HG03060 (cell line): ENCODE measurements around the gene NR3C1.

Experiments
- ATAC-seq: cut with Tn5 transposase; IDR thresholded peaks from one replicate; pipeline ENCODE4 v1.9.1; 2021; ENCODE audit warnings: low read depth, moderate number of reproducible peaks; ENCODE audit not compliant: unreplicated experiment

The NR3C1 gene

DNA sequence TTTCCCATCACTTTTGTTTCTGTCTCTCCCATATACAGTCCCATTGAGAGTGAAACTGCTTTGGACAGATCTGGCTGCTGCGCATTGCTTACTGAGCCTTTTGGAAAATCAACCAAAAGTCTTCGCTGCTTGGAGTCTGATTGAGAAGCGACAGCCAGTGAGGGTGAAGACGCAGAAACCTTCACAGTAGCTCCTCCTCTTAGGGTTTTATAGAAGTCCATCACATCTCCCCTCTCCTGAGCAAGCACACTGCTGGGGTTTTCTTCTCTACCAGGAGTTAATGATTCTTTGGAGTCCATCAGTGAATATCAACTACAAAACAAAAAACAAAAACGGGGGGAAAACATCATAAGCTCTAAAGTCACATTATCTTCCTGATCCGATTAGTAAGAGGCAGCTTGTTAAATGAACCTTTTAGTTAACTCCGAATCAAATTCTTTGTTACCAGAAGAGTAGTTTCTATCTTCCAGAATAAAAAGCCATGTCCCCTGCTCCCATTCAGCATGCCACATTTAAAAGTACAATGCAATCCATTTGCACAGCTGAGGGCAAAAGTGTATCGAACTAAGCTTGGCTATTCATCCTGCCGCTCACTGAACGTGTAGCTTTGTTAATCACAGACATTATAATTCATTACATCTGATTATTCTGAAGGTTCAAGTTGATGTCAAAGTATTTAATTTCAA lies 2.8 kb downstream of the NR3C1 start:
- ATAC-seq: no peak

DNA sequence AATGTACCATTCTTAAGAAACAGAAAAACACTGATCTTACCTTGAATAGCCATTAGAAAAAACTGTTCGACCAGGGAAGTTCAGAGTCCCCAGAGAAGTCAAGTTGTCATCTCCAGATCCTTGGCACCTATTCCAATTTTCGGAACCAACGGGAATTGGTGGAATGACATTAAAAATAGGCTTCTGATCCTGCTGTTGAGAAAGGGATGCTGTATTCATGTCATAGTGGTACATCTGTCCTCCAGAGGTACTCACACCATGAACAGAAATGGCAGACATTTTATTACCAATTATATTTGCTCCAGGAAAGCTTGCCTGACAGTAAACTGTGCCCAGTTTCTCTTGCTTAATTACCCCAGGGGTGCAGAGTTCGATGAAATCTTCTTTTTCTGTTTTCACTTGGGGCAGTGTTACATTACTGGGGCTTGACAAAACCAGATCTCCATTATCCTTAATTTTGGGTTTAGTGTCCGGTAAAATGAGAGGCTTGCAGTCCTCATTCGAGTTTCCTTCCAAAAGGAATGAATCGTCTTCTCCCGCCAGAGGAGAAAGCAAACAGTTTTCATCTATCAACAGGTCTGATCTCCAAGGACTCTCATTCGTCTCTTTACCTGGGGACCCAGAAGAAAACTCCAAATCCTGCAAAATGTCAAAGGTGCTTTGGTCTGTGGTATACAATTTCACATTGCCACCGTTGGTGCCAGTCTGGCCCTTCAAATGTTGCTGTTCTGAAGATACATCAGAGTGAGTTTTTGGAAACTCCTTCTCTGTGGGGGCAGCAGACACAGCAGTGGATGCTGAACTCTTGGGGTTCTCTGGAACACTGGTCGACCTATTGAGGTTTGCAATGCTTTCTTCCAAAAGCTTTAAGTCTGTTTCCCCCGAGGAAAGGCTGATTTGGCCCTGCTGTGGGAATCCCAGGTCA lies 3.6 kb downstream of the NR3C1 start:
- ATAC-seq: no peak

DNA sequence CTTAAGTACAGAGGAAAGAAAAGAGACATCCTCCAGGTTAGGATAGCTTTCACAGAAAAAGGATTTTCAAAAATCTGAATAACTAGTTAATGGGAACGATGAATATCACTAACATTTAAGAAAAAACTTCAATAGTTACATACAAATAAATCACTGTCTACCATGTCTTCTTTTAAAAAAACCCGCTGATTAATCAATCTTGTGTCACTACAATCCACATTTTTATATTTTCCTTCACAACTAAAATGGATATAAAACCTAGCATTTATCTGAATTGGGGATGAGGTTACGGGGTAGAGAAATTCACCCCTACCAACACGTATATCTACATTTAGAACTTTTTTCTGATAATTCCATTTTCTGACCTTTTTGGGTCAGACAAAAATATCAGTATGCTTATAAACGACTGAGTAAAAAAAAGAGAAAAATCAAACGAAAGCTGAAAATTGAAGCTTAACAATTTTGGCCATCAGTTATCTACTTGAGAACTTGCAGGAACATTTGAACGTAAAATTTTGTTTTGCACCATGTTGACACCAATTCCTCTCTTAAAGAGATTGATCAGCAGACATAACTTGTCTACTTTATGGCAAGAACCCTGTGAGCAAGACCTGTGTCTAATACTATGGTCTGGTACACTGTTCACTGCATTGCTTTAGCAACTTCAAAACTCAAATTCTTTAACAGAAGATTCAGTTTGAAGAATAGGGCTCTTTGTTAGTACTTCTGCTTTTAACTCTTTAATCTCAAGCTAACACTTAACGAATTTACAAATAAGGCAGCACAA lies 4.8 kb downstream of the NR3C1 start:
- no peak for ATAC-seq

DNA sequence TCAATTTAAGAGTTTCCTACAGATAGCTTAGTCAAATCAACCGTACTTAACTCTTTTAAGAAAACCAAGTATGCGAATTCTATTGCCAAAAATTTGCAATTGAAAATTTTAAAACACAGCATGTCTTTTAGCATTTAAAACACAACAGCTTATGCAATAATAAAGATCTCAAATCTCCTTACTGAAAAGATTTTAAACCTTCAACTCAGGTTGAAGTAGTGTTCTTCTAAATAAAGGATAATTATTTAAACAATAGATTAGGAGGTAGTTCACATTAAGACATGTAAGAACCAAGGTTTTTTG lies 5.5 kb downstream of the NR3C1 start:
- ATAC-seq: no peak

DNA sequence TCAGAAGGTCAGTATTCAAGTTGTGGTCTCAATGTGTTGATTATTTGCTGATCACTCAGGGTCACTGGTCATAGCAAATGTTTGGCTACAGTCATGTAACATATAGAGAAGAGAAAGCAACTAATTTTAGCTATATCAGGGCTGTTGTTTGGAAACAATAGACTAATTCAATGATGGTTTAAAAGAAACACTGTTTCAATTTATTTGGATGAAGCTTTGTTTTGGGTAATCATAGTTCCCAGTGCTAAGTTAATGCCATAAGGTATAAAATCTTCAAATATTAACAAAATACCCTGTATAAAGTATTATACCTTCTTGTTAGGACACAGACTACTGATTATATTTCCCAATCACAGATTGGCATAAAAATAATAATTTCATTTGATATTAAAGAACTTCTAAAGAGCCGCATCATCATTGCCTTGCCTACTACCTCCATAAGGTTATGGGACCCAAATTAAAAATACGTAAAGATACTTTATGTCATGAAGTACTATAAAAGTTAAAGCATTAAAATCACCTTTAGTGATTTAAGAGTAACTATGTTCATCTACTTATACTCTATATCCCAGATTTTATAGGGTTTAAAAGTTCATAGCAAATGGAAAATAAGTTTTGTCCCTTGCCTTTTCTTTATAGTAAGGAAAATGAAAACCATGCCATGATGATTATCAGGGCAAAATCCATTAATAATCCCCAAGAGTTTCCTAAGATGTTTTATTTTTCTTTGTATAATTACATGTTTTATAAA lies 6.0 kb downstream of the NR3C1 start:
- ATAC-seq: no peak

DNA sequence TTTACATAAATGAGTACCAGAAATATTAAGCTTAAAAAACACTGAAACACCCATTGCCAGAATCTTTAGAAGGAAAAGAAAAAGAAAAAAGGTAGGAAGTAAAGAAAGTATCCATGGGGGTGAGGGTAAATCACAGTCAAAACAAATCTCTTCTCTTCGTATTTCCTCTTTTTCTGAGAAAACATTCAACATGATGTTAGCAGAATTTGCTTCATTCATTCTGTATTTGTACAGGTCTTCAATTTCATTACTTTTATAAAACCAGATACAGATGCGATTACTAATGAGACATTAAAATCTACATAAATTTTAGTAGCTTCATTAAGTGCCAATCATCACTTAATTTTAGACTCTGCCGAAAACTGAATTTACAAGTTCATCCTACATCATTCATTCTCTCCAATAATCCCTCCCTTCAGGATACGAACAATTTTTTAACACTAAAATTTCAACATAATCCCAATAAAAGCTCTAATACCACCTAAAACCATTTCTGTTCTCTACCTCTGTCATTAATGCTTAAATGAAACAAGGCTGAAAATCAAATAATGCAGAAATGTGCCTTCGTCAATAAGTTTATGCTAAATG lies 7.0 kb downstream of the NR3C1 start:
- ATAC-seq: no peak

DNA sequence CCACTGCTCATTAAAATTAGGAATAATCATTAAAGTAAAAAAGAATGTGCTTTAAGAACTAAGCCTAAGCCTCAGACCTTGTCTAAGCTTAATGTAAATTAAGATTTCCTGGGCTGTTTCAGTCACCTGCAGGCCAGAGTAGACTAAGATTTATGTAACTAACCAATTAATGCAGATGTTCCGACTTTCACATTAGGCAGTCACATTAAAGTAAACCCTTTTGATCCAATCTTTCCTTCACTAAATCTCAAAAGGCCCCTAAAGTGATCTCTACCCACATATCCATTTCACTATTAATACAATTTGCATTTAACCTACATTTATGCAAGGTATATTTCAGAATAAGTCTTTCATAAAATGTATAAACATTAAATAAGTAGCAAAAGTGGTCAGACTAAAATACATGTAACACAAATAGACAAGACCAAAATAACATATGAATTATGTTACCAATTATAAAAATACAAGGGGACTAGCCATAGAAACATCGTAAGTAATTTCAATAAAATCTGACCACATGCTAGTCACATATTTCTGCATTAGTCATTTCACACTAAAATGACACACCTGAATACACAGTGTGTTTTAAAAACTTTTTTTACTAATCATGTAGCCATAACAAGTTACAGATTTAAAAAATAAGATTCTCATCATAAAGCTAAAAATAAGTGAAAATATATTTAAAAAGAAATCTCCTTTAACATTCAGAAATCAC lies 7.7 kb downstream of the NR3C1 start:
- ATAC-seq: peak; percentile 51

- no peak for ATAC-seq
Measured at GRCh38 chr5:143393524-143393923, 10.0 kb downstream of the NR3C1 start.

DNA sequence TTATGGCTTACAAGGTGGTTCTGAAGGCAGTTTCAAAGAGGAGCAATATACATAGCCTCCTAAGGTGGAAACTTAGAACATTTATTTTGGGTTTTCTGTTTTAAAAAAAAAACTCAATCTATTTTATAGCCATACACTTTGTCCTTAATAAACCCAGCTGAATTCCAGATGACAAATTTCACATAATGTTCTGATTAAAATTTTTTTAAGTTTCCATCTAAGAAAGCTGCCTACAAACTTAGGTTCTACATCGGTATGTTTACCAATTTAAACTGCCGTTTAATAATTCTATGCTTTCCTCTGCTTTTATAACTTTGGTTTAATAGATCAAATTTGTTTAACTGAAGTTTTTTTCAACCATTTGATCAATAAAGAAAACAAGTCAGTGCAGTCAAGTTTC lies 12.5 kb downstream of the NR3C1 start:
- ATAC-seq: no peak

DNA sequence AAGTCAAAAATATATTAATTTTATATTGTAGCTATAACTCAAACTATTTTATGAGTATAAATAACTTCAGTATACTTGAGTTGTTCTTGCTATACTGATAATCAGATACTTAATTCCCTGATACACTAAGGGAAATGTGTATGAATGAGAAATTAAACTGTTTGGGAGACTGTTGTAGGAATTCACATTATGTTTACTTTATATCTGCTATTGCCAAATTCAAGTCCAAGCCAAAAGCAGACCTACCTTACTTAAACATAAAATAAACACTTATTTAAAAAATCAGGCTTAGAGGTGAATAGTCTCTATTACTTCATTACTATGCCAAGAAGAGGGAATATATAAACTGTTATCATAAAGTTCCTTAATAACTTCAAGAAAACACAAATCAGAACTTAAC lies 13.2 kb downstream of the NR3C1 start:
- ATAC-seq: no peak

- ATAC-seq: no peak
Measured at GRCh38 chr5:143386725-143387124, 16.8 kb downstream of the NR3C1 start.

DNA sequence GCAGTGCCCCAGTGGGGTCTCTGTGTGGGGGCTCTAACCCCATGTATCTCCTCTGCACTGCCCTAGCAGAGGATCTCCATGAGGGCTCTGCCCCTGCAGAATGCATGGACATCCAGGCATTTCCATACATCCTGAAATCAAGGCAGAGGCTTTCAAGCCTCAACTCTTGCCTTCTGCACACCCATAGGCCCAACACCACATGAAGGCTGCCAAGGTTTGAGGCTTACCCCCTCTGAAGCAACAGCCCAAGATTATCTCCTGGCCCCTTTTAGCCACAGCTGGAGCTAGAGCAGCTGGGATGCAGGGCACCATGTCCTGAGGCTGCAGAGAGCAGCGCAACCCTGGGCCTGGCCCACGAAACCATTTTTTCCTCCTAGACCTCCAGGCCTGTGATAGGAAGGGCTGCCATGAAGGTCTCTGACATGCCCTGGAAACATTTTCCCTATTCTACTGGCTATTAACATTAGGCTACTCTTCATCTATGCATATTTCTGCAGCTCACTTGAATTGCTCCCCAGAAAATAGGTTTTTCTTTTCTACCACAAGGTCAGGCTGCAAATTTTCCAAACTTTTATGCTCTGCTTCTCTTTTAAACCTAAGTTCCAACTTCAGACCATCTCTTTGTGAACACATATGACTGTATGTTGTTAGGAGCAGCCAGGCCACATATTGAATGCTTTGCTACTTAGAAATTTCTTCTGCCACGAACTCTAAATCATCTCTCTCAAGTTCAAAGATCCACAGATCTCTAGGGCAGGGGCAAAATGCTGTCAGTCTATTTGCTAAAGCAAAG lies 18.4 kb downstream of the NR3C1 start:
- ATAC-seq: no peak

DNA sequence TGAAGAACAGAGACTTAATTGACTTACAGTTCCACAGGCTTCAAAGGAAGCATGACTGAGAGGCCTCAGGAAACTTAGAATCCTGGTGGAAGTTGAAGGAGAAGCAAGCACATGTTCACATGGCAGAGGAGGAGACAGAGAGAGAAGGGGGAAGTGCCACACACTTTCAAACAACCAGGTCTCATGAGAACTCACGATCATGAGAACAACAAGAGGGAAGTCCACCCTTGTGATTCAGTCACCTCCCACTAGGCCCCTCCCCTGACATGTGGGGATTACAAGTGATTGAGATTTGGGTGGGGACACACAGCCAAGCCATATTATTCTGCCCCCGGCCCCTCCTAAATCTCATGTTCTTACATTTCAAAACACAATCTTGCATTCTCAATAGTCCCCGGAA lies 19.5 kb downstream of the NR3C1 start:
- ATAC-seq: no peak

DNA sequence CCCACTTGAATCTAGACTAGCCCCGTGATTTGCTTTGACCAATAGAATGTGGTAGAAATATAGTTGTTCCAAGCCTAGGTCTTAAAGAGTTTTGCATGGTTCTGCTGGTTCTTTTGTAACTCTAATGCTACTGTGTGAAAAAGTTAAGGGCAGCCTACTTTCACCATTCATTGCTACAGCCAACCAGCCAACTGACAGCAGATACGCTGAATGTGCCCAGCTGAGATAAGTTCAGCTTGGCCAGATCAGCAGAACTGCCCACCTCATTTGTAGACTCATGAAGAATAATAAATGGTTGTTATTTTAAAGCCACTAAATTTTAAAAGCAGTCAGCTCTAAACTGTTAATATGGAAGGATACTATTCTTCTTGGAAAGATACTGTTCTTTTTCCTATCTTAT lies 23.9 kb downstream of the NR3C1 start:
- ATAC-seq: no peak

GRCh38 chr5:143376911-143377813 lies 26.3 kb downstream of the NR3C1 start:
- ATAC-seq: no peak

DNA sequence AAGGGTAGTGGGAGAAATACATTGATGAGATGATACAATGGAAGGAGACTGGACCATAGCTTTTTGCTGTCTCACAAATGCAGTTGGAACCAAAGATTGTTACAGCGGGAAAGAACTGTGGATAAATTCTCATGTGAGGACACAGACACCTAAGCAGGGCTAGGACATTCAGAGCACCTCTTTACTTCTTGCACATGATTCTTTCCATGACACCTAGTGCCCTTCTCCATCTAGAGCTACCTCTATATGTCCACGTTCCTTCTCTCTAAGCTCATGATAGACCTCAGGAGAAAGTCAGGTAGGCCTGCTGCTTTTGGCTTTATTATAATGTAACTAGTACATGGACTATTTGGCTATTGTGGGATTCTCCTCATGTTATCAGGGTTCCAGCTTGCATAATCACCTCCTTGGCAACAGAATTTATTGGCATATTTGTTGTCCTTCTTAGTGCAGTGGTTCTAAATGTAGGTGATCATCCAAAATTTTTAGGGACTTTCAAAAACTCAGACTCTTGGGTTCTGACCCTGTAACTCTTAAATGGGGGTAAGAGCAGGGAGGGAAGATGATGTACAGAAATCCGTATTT lies 27.2 kb downstream of the NR3C1 start:
- ATAC-seq: no peak

DNA sequence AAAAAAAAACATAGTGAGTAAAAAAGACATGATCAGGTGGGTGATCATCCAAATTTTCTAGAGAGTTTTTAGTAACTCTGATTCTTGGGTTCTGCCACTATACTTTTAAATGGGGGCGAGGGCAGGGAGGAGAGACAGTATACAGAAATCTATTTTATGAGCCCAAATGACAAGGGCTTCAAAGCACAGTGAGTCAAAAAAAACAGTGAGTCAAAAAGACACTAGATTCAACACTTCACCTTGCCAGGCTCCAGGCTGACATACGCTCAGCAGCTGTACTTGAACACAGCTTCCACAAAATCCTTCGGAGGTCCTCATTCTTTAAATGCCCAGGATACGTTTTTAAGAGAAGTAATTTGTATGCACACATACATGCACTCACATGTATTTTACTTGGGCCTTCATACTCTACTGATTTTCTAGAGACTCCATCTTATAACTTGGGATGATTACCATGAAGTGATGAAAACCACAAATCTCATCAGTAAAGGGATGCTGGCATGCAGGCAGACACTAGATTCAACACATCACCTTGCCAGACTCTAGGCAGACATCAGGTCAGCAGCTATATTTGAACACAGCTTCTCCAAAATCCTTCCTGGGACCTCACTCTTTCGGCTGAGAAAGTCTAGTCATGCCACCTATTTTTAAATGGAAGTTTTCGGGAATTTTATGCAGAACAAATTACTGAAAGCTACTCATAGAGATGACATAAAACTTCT lies 28.8 kb downstream of the NR3C1 start:
- ATAC-seq: no peak
